PC-3 (cell line): ENCODE measurements around the gene ACSS2. TPM values are rescaled to one million over a fixed set of nuclear protein-coding genes. Genes with fewer than 3 reads are reported as not detected.

Experiments used
- ATAC-seq: fragments of 200-7000 bp; cut with Tn5 transposase; 2 replicates; pipeline ENCODE4 v1.9.1; 2020; ENCODE audit warnings: mild to moderate bottlenecking, moderate library complexity
- BruUV-seq: library from RNA; stranded (reverse); fragments of 400-500 nt; replicated peaks from 2 replicates; lab custom pipeline; 2021; lab: Mats Ljungman, UMichigan
- CTCF ChIA-PET: fragments of 300-600 bp; sonication (Branson Sonifier 250); formaldehyde crosslinking; loops from one replicate; lab custom pipeline; 2022; ENCODE audit warnings: antibody characterized with exemption; lab: Charles Lee
- POLR2A ChIA-PET: fragments of 300-600 bp; sonication (Branson Sonifier 250); formaldehyde crosslinking; loops from one replicate; lab custom pipeline; 2022; ENCODE audit warnings: antibody characterized with exemption; ENCODE audit not compliant: unreplicated experiment; lab: Charles Lee
- DNase-seq: peaks from one replicate; pipeline ENCODE4 v3.0.0-alpha.2; 2015
- H2AFZ ChIP-seq: fragments of 300-600 bp; sonication (generic); 2 replicates; pipeline ENCODE4 v1.6.0; 2016; ENCODE audit warnings: antibody characterized with exemption, low read length
- H3F3A ChIP-seq: fragments of 300-600 bp; sonication (generic); one replicate; pipeline ENCODE4 v1.6.0; 2017; ENCODE audit warnings: antibody characterized with exemption, low read length, control low read depth, mild to moderate bottlenecking; ENCODE audit not compliant: unreplicated experiment
- H3K27ac ChIP-seq: fragments of 300-600 bp; sonication (generic); 2 replicates; pipeline ENCODE4 v1.5.1; 2016; ENCODE audit warnings: mild to moderate bottlenecking, low read length
- H3K27me3 ChIP-seq: fragments of 300-600 bp; sonication (generic); 2 replicates; pipeline ENCODE4 v1.6.1; 2016; ENCODE audit warnings: low read length, mixed read lengths
- H3K36me3 ChIP-seq: fragments of 300-600 bp; sonication (generic); 2 replicates; pipeline ENCODE4 v1.6.1; 2016; ENCODE audit warnings: low read depth, mixed run types, low read length, mixed read lengths
- H3K4me1 ChIP-seq: fragments of 300-600 bp; sonication (generic); 2 replicates; pipeline ENCODE4 v1.5.1; 2016; ENCODE audit warnings: low read length; ENCODE audit not compliant: insufficient read depth
- H3K4me2 ChIP-seq: fragments of 300-600 bp; sonication (generic); 2 replicates; pipeline ENCODE4 v1.6.0; 2016; ENCODE audit warnings: low read length
- H3K4me3 ChIP-seq: fragments of 300-600 bp; sonication (generic); 2 replicates; pipeline ENCODE4 v1.5.1; 2016; ENCODE audit warnings: mild to moderate bottlenecking, low read length, mixed read lengths
- H3K79me2 ChIP-seq: fragments of 300-600 bp; sonication (generic); 2 replicates; pipeline ENCODE4 v1.6.1; 2017; ENCODE audit warnings: low read length, mixed read lengths
- H3K9ac ChIP-seq: fragments of 300-600 bp; sonication (generic); 2 replicates; pipeline ENCODE4 v1.6.0; 2016; ENCODE audit warnings: mild to moderate bottlenecking, low read length
- H3K9me2 ChIP-seq: fragments of 300-600 bp; sonication (generic); replicated peaks from 2 replicates; pipeline ENCODE4 v1.6.1; 2016; ENCODE audit warnings: mixed run types, low read length, mixed read lengths
- H3K9me3 ChIP-seq: fragments of 300-600 bp; sonication (generic); 2 replicates; pipeline ENCODE4 v1.6.1; 2016; ENCODE audit warnings: low read length, mixed read lengths
- H4K20me1 ChIP-seq: fragments of 300-600 bp; sonication (generic); 2 replicates; pipeline ENCODE4 v1.6.1; 2016; ENCODE audit warnings: low read length, mixed read lengths
- EZH2 ChIP-seq: fragments of 300-600 bp; sonication (generic); IDR thresholded peaks from one replicate; pipeline ENCODE4 v1.6.1; 2017; ENCODE audit warnings: antibody characterized with exemption, mild to moderate bottlenecking, low read length; ENCODE audit not compliant: unreplicated experiment
- EZH2phosphoT487 ChIP-seq: fragments of 300-600 bp; sonication (generic); IDR thresholded peaks from 2 replicates; pipeline ENCODE4 v1.6.1; 2018; ENCODE audit warnings: mild to moderate bottlenecking, antibody characterized with exemption, low read length, borderline replicate concordance
- intact Hi-C: fragments of 100-400 bp; cut with micrococcal nuclease; formaldehyde crosslinking; loops from 2 replicates; pipeline ENCODE4 v1.9.0; 2023
- total RNA-seq: library from RNA; depleted of rRNA; stranded (reverse); fragments of >200 nt; gene quantifications from 2 replicates; pipeline ENCODE4 v1.2.3, GENCODE V29; 2014
- TF ChIP-seq, protein P1 (sequence below): fragments of 300-600 bp; sonication (generic); conservative IDR thresholded peaks from 2 replicates; pipeline ENCODE4 v1.5.1; 2017; ENCODE audit warnings: antibody characterized with exemption, low read depth, mild to moderate bottlenecking, low read length

The ACSS2 gene
- total RNA-seq, 1 experiment from 2014 or later, result 78.9 TPM

DNA sequence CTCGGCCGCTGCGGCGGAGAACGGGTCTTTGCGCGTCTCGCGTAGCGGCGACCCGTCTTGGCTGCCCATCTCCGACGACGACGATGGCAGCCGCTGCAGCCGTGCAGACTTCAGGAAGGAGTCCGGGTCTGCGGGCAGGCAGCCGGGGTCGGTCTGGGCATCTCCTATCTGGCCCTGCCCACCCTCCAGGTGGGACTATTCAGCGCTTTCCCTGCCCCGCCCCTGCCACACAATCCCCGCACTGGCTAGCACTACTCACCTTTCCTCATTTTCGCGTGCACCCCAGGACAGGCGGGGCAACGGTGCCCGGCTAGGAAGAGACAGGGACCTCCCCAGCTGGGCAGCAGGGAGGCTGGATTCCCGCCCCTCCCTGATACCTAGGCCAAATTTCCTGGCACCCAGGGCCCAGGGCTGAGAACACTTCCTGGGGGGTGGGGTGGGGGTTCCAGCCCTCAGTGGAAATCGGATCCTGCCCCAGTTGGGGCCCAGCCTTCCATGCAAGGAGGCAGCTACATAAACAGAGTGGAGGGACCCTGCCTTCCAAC lies 12.9 kb upstream of the ACSS2 start:
- Histone ChIP-seq H3K79me2 (no peaks in the 10 kb centered on the region), H3K27ac (no peak overlapping the region), H3K9me3 (no peaks in the 10 kb centered on the region), H3K27me3 (no peaks in the 10 kb centered on the region), H4K20me1 (no peaks in the 10 kb centered on the region), H3K4me1 (no peaks in the 10 kb centered on the region), H3K36me3 (no peaks in the 10 kb centered on the region), H3K9ac (no peak overlapping the region), H3F3A (no peaks in the 10 kb centered on the region), H3K4me3 (no peak overlapping the region), H3K4me2 (no peak overlapping the region), H2AFZ (no peak overlapping the region), H3K9me2 (no peaks in the 10 kb centered on the region)
- POLR2A ChIA-PET, result no interaction called here
- TF ChIP-seq EZH2 (no peak), EZH2phosphoT487 (no peak)
- TF ChIP-seq, protein P1, sequence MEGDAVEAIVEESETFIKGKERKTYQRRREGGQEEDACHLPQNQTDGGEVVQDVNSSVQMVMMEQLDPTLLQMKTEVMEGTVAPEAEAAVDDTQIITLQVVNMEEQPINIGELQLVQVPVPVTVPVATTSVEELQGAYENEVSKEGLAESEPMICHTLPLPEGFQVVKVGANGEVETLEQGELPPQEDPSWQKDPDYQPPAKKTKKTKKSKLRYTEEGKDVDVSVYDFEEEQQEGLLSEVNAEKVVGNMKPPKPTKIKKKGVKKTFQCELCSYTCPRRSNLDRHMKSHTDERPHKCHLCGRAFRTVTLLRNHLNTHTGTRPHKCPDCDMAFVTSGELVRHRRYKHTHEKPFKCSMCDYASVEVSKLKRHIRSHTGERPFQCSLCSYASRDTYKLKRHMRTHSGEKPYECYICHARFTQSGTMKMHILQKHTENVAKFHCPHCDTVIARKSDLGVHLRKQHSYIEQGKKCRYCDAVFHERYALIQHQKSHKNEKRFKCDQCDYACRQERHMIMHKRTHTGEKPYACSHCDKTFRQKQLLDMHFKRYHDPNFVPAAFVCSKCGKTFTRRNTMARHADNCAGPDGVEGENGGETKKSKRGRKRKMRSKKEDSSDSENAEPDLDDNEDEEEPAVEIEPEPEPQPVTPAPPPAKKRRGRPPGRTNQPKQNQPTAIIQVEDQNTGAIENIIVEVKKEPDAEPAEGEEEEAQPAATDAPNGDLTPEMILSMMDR, result no peak
- intact Hi-C loops, result no loop called here
- no peak for DNase-seq
- CTCF ChIA-PET, result interaction anchor here (1.3 kb wide), 1 partner anchor 9 kb away, joined by 4 read pairs; the partner anchor contains the start of gene GGT7
- ATAC-seq, result no peak
- no TSS peak for BruUV-seq

DNA sequence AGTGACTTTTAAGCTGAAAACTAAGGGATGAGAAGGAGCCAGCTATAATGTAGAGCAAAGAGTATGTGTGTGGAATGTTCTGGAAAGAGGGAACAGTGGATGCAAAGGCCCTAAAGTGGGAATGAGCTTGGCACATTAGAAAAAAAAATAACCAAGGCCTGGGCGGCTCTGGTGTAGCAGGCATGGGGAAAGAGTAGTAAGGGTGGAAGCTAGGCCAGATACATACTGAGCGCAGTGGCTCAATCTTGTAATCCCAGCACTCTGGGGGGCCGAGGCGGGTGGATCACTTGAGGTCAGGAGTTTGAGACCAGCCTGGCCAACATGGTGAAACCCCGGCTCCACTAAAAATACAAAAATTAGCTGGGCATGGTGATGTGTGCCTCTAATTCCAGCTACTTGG lies 12.2 kb upstream of the ACSS2 start:
- TF ChIP-seq, protein P1, result no peak
- TF ChIP-seq EZH2 (no peak), EZH2phosphoT487 (no peak)
- Histone ChIP-seq H3K9me3 (no peaks in the 10 kb centered on the region), H2AFZ (no peak overlapping the region), H3K27me3 (no peaks in the 10 kb centered on the region), H4K20me1 (no peaks in the 10 kb centered on the region), H3K9me2 (no peaks in the 10 kb centered on the region), H3K4me1 (no peaks in the 10 kb centered on the region), H3K27ac (no peak overlapping the region), H3K9ac (no peak overlapping the region), H3K4me2 (no peak overlapping the region), H3K79me2 (no peaks in the 10 kb centered on the region), H3K36me3 (no peaks in the 10 kb centered on the region), H3K4me3 (no peak overlapping the region), H3F3A (no peaks in the 10 kb centered on the region)
- ATAC-seq, result no peak
- CTCF ChIA-PET, result interaction anchor here (1.3 kb wide), 1 partner anchor 9 kb away, joined by 4 read pairs; the partner anchor contains the start of gene GGT7
- POLR2A ChIA-PET, result interaction anchor here (0.7 kb wide), 1 partner anchor 9 kb away, joined by 4 read pairs; no protein-coding TSS in a partner anchor
- intact Hi-C loops, result no loop called here
- no TSS peak for BruUV-seq
- no peak for DNase-seq

DNA sequence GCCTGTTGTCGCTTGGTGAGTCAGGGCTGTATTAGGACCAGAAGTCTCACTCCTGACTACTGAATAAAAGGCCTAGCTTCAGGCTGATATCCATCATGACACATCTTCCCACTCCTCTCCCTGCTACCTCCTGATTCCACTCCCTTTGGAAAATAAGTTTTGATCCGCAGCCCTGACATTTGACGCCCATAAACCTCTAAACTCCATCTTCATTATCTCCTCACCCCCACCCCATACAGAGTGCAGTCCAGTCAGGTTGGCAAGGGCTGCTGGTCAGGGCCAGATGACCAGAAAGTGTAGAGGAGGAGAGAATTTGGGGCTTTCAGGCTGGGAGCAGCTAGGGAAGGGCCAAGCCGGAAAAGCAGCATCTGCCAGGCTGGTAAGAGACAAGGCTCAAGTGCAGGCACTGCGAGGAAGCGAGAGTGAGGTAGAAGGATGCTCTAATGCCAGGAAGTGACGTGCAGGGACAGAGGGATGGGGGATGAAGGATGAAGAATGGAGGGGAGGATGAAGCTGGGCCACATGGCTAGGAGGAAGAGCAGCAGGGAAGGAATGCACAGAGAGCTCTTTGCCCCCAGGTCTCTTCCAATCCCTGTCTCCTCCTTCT lies 5.0 kb upstream of the ACSS2 start:
- ChIA-PET CTCF (no interaction called here), POLR2A (no interaction called here)
- no peaks in the 10 kb centered on the region for H4K20me1 ChIP-seq
- no peaks in the 10 kb centered on the region for H3K36me3 ChIP-seq
- H3K9me2 ChIP-seq, result no peaks in the 10 kb centered on the region
- H2AFZ ChIP-seq, result no peak overlapping the region
- H3K27me3 ChIP-seq, result no peaks in the 10 kb centered on the region
- TF ChIP-seq, protein P1, result no peak
- TF ChIP-seq EZH2phosphoT487 (no peak), EZH2 (no peak)
- H3K4me2 ChIP-seq, result no peak overlapping the region
- H3K4me3 ChIP-seq, result no peak overlapping the region
- no peaks in the 10 kb centered on the region for H3F3A ChIP-seq
- no peaks in the 10 kb centered on the region for H3K79me2 ChIP-seq
- H3K9me3 ChIP-seq, result no peaks in the 10 kb centered on the region
- no TSS peak for BruUV-seq
- H3K27ac ChIP-seq, result no peak overlapping the region
- DNase-seq (no peak), ATAC-seq (no peak)
- no peak overlapping the region for H3K9ac ChIP-seq
- H3K4me1 ChIP-seq, result peaks cover 14% of the 10 kb centered on the region
- intact Hi-C loops, result loop anchor here (5.0 kb wide), 1 partner anchor 221 kb away; the partner anchor contains the start of gene TRPC4AP
